ENCODE measurements around the gene FAM209B. TPM values are rescaled to one million over a fixed set of nuclear protein-coding genes. Genes with fewer than 3 reads are reported as not detected.
"Not testable (repeated sequence)": the region's sequence is repeated elsewhere in the genome, so short reads cannot be mapped to it uniquely, and the experiment has no call there.

FAM209B gene, protein sequence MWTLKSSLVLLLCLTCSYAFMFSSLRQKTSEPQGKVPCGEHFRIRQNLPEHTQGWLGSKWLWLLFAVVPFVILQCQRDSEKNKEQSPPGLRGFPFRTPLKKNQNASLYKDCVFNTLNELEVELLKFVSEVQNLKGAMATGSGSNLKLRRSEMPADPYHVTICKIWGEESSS
- under 1 TPM in 2 of 4 donors, not detected in 2; 0.25 to 0.39 TPM for polyA plus RNA-seq (ENCODE audit: insufficient read length in 4 of 4)

DNA sequence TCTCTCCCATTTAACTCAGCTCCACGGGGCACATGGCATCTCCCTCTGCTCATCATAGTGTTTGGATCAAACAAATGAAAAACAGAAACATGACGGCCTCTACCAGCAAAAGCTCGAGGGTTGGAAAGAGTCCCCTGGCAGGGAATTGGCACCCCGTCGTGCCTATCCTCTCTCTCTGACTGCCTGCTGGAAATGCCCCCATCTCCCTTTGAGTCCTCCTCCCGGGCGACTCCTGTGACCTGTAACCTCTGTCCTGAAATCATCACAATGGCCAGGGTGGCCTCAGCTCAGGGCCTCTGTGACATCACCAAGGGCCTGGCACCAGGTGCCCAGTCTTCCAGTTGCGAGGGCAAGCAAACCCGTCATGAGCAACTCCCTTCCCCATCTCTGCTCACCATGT is at the start of gene FAM209B:
FAM209B (plus strand) TSS at position 301 of the 400 bp plus-strand sequence; CDS start at position 397, 96 bp downstream.
- DNase-seq (ENCODE audit: low read depth in 4 of 4, low spot score in 3 of 4) = not testable (repeated sequence)

DNA sequence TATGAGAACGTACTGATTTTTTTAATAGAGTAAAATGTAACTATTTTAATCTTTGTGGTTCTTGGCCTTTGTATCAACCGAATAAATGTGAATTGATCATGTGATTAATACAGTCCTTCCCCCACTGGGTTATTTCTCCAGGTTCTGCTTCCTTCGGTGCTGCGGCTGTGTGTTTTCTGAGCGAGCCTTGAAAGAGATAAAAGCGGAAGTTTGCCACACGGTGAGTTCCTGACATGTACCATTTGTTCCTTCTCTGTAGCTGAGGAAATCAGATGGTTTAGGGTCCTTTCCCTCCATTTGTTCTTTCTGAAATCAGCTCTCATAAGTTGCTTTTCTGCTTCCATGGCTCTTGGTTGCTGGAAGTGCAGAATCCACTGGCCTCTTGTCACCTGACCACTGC is 49.1 kb upstream of the FAM209B start:
- no peak for DNase-seq (ENCODE audit: low read depth in 4 of 4, low spot score in 3 of 4)

DNA sequence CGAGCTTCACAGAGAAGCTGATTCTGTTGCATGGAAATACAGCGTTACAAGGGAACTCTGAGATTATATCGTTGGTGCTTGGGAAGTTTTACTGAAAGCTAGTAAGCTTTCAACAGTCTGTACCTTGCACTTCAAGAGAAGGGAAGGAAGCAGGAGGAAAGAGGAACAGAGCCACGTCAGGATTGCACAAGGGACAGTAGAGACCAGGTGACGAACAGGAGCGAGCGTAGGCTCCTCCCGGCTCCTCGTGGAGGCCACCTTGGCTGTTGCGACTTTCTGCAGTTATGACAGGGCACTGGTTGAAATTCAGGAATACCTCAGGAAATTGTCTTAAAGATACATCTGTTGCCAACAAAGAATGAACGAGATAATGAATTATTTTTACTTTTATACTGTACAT is 45.8 kb upstream of the FAM209B start:
- no peak for DNase-seq (ENCODE audit: low read depth in 4 of 4, low spot score in 3 of 4)

DNA sequence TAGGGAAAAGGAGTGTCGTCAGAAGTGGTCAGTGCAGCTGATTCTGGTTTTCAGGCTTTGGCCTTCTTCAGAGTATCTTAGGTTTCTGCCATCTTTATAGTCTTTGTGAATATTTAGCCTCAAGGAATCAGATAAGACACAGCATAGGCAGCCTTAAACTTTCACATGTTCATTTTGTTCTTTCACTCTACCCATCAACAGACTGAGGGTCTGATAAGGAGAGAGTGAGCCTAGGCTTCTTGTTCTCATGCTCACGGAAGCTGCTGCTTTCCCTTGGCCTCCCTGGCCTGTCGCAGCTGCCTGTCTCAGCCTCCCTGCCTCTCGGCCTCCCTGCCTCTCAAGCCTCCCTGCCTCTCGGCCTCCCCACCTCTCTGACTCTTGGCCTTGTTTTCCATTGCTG is 44.5 kb upstream of the FAM209B start:
- DNase-seq (ENCODE audit: low read depth in 4 of 4, low spot score in 3 of 4) = no peak

DNA sequence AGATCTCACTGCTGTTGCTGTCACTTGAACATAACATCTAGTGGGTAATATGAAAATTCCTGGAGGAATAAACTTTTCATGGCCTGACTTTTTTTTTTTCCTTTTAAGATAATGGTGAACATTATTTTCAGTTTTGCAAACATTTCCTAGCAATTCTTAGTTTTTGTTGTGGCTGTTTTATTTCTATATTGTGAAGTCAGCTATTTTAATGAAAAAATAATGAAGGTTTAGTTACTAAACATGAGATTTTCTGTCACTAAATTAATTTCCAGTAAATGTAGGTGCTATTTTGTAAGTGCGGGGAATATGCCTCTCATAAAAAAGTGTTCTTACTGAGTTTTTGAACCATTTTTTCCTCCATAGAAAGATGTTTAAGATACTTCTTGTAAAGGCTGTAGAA is 31.9 kb upstream of the FAM209B start:
- no peak for DNase-seq (ENCODE audit: low read depth in 4 of 4, low spot score in 3 of 4)

DNA sequence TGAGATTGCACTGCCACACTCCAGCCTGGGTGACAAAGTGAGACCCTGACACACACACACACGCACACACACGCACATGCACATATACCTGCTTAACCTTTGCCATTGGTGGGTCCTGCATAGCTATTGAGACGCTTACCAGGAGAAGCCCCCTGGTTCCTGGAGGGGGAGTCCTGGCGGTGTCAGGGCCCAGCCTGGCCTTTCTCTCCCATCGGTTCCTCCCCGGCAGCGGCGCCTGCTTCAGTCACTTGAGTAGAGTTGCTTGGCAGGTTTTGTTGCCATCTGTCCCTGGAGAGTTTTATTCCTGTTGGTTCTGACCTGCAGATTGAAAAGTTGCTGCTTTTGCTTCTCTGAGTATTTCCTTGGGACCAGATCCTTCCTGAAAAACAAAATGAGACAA is 29.1 kb upstream of the FAM209B start:
- DNase-seq (ENCODE audit: low read depth in 4 of 4, low spot score in 3 of 4) = no peak

DNA sequence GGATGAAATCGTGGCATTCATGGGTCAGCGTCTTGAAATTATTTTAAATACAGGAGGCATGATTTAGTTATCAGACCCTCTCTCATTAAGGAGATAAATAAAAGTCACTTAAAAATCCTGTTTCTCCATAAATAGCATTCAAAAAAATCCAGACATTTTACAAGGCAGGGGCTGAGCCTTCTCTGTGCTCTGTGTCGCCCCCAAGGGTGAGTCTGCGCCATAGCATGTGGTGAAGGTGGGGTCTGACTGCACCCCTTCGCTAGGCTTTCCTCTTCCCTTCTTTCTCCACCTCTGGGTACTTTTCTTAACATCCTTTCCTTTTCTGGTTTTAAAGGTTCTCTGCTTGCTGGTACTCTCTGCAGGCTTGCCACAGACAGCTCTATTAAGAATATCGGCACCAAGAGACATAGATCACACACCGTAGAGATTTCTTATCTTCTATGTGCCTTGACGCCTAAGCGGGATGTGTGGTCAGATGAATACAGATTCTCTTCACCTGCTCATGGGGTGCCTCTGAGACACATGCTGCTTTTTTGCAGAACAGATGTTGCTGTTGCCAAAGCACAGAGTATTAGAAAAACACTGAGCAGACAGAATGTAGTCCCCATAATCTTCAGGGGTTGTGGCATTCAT is 28.6 kb upstream of the FAM209B start:
- DNase-seq (ENCODE audit: low read depth in 4 of 4, low spot score in 3 of 4) = no peak

DNA sequence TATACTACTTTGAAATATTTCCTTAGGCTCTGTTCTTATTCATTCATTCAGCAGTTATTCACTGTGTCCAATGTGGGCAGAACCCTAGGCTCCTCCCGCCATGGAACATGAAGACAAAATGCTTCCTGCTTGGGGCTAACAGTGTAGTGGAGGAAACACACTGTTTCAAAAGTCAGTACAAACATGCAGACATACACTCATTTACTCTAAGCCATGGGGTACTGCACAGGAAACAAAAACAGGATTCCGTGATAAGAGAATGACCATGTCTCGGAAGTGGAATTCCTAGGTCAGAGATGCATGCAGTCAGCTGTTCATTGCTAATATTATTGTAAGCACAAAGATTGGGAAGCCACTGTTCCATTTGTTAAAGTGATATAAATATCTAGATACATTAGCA is 26.9 kb upstream of the FAM209B start:
- no peak for DNase-seq (ENCODE audit: low read depth in 4 of 4, low spot score in 3 of 4)

DNA sequence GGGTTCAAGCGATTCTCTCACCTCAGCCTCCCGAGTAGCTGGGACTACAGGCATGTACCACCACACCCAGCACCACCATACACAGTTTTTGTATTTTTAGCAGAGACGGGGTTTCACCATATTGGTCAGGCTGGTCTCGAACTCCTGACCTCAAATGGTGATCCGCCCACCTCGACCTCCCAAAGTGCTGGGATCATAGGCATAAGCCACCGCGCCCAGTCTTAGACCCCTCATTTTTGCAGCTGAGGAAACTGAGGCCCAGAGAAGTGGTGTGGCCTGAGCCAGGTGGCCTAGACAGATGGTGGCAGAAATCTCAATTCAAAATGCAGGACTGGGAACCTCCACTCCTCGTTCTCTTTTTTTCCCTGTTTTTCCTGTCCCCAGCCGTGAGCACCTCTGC is 21.1 kb upstream of the FAM209B start:
- DNase-seq (ENCODE audit: low read depth in 4 of 4, low spot score in 3 of 4) = no peak

DNA sequence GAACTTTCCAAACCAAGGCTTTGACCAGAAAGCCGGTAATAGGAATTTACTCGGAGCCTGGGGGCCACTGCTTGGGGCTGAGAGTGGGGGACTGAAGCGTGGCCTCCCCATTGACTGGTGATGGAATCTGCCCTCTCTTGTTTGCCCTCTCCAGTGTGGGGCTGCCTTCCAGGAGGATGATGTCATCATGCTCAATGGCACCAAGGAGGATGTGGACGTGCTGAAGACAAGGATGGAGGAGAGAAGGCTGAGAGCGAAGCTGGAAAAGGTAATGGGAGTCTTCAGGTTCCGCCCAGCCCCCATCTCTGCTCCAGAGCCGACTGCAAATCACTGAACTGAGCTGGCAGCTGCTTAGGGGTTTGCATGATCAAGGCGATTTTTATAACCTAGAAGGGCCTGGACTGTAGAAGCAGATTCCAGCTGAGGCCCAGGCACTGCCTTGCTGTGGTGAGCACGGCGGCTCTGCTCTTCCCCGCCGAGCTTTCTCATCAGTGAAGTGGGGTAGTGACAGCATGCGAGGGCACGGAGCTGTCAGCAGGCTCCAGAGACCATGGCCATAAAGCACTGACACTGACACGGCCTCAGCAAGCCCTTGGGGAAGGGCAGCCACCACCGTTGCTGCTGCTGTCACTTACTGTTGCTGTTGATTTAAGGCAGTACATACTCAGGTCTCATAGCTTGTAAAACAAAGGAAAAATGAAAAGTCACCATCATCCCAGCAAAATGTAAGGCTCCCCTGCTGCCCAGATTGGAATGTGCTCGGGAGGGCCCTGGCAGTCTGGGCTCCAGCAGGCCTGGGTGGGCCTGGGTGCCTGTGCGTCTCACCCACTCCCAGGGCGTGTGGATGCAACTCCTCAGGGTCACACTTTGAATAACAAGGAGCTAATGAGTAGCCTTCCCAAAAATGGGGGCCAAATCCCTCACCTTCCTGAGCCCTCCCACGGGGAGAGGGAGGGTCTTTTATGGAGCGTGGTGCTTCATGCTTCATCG is 19.6 kb upstream of the FAM209B start:
- no peak for DNase-seq (ENCODE audit: low read depth in 4 of 4, low spot score in 3 of 4)

DNA sequence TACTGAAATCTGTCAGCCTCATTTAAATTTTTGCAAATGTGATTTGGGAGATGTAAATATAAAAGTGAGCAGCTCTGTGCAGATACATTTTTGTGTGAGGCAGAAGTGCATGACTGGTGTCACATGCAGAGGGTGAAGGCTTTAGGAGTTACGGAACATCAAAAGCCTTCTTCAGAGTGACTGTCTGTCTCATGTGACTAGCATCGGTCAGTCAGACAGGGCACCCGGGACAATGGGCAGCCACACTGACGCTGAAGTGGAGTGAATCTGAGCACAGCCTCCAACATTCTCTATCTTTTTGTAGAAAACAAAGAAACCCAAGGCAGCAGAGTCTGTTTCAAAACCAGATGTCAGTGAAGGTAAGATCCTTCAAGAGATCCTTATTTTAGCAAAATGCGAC is 16.4 kb upstream of the FAM209B start:
- no peak for DNase-seq (ENCODE audit: low read depth in 4 of 4, low spot score in 3 of 4)

DNA sequence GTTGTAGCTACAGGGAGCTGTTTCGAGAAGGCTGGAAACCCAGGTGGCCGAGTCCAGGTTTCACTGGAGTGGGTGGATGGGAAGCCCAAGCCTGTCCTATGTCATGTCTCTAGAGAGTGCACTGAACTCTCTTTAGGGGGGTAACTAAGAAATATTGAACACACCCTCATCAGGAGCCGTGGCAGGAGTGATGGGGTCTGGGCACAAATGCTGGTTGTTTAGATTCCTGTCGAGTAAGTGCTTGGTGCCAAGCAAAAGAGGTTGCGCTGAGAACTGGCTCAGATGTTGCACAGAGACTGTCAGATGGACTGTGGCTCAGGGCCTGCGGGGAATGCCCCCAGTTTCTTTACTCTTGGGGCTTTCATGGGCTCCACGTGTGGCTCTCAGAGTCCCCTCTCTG is 15.8 kb upstream of the FAM209B start:
- no peak for DNase-seq (ENCODE audit: low read depth in 4 of 4, low spot score in 3 of 4)

DNA sequence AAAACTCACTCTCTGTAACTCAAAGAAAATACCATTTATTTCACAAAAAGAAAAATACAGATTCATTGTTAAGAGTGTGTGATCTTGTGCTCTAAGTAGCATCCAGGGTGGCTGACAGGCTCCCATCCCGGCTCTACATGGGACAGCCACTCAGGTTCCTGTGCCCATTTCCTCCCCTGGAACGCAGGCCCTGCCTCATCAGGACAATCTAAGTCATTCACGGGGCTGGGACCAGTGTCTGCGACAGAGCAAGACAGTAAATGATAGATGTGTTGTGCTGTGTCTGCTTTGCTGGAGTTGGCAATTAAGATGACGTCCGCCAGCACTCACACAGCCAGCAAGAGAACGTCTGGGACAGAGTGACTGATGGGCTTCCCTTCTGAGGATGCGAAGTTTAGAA is 15.4 kb upstream of the FAM209B start:
- no peak for DNase-seq (ENCODE audit: low read depth in 4 of 4, low spot score in 3 of 4)

DNA sequence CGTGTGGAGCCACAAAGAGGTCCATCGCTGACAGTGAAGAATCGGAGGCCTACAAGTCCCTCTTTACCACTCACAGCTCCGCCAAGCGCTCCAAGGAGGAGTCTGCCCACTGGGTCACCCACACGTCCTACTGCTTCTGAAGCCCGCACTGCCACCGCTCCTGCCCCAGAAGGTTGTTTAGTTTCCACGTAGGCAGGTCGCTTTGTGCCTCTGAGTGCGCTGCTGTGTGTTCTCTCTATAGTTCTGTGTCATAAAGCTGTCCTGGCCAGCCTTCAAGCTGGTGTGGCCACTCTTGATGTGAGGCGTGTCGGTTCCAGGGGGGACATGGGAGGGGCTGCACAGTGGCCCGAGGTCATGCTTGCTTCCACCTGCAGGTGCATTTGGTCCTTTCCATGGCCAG is 14.9 kb upstream of the FAM209B start:
- DNase-seq (ENCODE audit: low read depth in 4 of 4, low spot score in 3 of 4) = no peak

DNA sequence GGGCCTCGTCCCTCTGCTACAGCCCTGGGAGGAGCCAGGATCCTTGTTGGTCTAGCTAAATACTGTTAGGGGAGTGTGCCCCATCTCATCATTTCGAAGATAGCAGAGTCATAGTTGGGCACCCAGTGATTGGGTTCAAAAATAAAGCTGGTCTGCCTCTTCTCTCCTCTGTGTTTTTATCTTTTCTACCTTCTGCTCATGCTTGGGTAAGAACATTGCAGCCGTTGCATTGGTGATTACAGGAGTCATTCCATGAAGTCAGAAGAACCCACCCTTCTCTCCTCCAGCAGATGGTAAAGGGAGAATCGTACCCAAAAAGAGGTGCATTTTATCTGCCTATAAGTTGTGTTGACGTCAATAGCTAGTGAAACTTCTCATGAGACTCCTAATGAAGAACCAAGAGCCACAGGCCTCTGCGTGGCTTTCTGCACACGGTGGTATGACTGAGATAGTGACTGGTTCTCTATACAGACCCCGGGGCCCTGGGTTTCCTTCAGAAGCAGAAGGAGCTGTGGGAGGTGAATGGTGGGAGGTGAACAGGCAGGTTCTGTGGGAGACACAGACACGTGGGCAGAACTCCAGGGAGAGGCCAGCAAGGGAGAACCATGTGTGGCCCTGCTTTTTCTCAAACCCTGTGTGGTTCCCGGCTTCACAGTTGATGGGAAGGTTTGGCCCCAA is 14.2 kb upstream of the FAM209B start:
- no peak for DNase-seq (ENCODE audit: low read depth in 4 of 4, low spot score in 3 of 4)

DNA sequence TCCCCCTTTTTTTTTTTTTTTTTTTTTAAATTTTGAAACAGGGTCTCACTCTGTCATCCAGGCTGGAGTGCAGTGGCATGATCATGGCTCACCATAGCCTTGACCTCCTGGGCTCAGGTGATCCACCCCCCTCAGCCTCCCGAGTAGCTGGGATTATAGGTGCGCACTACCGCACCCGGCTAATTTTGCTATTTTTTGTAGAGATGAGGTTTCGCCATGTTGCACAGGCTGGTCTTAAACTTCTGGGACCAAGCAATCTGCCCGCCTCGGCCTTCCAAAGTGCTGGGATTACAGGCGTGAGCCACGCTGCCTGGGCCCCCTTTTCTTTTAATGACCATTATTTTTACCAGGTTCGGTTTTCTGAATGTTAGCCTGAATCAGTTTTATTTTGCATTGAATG is 13.5 kb upstream of the FAM209B start:
- DNase-seq (ENCODE audit: low read depth in 4 of 4, low spot score in 3 of 4) = no peak

DNA sequence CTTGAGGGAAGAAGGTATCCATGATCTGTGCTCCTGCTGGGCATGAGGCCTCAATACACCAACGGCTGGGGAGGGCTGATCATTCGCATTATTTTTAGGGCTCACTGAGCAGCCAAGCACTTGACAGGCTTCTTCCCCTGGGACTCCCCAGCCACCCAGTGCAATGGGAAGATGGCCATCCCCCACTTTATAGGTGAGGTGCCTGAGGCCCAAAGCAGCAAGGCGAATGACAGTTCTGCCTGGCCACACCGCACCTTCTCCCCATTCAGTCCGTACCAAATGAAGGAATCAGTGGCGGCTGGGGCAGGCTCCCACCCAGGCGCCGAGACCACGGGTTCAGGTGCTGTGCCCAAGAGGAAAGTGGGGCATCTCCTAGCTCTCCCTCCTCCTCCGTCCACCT is 12.9 kb upstream of the FAM209B start:
- no peak for DNase-seq (ENCODE audit: low read depth in 4 of 4, low spot score in 3 of 4)

DNA sequence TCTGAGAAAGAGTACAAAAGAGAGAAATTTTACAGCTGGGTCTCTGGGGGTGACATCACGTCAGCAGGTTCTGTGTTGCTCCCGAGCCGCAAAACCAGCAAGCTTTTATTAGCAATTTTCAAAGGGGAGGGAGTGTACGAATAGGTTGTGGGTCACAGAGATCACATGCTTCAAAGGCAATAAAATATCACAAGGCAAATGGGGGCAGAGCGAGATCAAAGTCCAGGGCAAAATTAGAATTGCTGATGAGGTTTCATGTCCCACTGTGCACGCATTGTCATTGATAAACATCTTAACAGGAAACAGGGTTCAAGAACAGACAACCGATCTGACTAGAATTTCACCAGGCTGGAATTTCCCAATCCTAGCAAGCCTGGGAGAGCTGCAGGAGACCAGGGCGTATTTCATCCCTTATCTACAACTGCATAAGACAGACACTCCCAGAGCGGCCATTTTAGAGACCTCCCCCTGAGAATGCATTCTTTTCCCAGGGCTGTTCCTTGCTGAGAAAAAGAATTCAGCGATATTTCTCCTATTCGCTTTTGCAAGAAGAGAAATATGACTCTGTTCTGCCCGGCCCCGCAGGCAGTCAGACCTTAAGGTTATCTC is 12.2 kb upstream of the FAM209B start:
- DNase-seq (ENCODE audit: low read depth in 4 of 4, low spot score in 3 of 4) = not testable (repeated sequence)

DNA sequence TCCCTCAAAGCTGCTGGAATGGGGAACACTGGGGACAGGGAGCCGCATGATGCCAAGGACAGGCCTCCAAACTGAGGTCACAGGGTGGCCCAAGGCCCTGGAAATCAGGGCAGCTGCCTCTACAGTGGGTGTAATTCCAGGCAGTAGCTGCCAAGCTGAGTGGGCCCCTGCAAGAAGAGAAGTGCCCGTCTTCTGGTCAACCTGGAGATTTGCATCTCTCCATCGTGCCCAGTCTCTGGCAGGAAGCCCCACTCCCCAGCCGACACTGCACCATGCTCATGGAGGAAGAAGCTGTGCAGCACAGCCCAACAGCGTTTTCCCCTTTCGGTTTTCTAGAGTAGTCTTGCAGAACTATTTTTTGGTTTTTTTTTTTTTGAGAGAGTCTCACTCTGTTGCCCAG is 10.7 kb upstream of the FAM209B start:
- DNase-seq (ENCODE audit: low read depth in 4 of 4, low spot score in 3 of 4) = no peak

DNA sequence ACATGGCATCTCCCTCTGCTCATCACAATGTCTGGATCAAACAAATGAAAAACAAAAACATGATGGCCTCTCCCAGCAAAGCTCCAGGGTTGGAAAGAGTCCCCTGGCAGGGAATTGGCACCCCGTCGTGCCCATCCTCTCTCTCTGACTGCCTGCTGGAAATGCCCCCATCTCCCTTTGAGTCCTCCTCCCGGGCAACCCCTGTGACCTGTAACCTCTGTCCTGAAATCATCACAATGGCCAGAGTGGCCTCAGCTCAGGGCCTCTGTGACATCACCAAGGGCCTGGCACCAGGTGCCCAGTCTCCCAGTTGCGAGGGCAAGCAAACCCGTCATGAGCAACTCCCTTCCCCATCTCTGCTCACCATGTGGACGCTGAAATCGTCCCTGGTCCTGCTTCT is 8.6 kb upstream of the FAM209B start, which contains the start of gene FAM209A:
FAM209A (plus strand) TSS at position 301 of the 400 bp plus-strand sequence; CDS start at position 366, 65 bp downstream.
- DNase-seq (ENCODE audit: low read depth in 4 of 4, low spot score in 3 of 4) = not testable (repeated sequence)

All from right renal pelvis (tissue), 4 donors.